Breast epithelium (tissue), 4 donors: Measurements from ENCODE around the gene PKM. TPM values are rescaled to one million over a fixed set of nuclear protein-coding genes. Genes with fewer than 3 reads are reported as not detected.

Experiments
- DNase-seq, 2 donors: peaks; one replicate each; pipeline ENCODE4 v3.0.0-alpha.2; 2019; ENCODE audit warnings: low spot score in 2 of 2
- H3K27ac ChIP-seq, 2 donors: fragments of 200-600 bp; sonication (generic) in 1 of 2; one replicate each; pipeline ENCODE4 v1.5.1; 2016 to 2019; ENCODE audit warnings: mild to moderate bottlenecking in 1 of 2
- H3K27me3 ChIP-seq, 2 donors: fragments of 200-600 bp; sonication (generic) in 1 of 2; one replicate each; pipeline versions ENCODE4 v1.5.1 to v1.6.0; 2017 to 2019; ENCODE audit warnings: control low read depth in 1 of 2, mild to moderate bottlenecking in 1 of 2
- H3K36me3 ChIP-seq: fragments of 200-600 bp; one replicate; pipeline ENCODE4 v1.5.1; 2019
- H3K4me1 ChIP-seq, 2 donors: fragments of 200-600 bp; sonication (generic); one replicate each; pipeline ENCODE4 v1.5.1; 2016 to 2019; ENCODE audit warnings: control low read depth in 1 of 2
- H3K4me3 ChIP-seq, 3 donors: fragments of 200-600 bp; sonication (generic); 1 replicate in 2 of 3; 2 replicates in 1 of 3; pipeline ENCODE4 v1.5.1; 2016 to 2019; ENCODE audit warnings: mild to moderate bottlenecking in 3 of 3, moderate library complexity in 2 of 3
- H3K9me3 ChIP-seq, 2 donors: fragments of 200-600 bp; sonication (generic) in 1 of 2; one replicate each; pipeline ENCODE4 v1.5.1; 2016 to 2019; ENCODE audit warnings: control low read depth in 1 of 2
- POLR2A ChIP-seq: fragments of 450-650 bp; IDR thresholded peaks from one replicate; pipeline ENCODE4 v1.6.1; 2016; ENCODE audit warnings: antibody characterized with exemption, mild to moderate bottlenecking, moderate library complexity
- POLR2AphosphoS5 ChIP-seq, 3 donors: sonication (generic); formaldehyde crosslinking; IDR thresholded peaks; one replicate each; pipeline ENCODE4 v1.6.1; 2017; ENCODE audit warnings: antibody characterized with exemption in 3 of 3
- intact Hi-C: fragments of 100-400 bp; cut with DNase I; formaldehyde crosslinking; loops from one replicate; pipeline ENCODE4 v1.15.1; 2023; ENCODE audit warnings: low total_unique reads
- total RNA-seq, 3 donors: library from RNA; depleted of rRNA; stranded (reverse); fragments of >200 nt; gene quantifications; one replicate each; pipeline ENCODE4 v1.1.0, GENCODE V29; 2016
- TF ChIP-seq, protein P1 (sequence below), 3 donors: fragments of 450-650 bp; IDR thresholded peaks; one replicate each; pipeline ENCODE4 v1.5.1; 2016 to 2017; ENCODE audit warnings: antibody characterized with exemption in 3 of 3, mild to moderate bottlenecking in 3 of 3, moderate library complexity in 3 of 3

PKM gene
- total RNA-seq, 3 donors from 2014 or later = 212 to 476 (median 367) TPM

DNA sequence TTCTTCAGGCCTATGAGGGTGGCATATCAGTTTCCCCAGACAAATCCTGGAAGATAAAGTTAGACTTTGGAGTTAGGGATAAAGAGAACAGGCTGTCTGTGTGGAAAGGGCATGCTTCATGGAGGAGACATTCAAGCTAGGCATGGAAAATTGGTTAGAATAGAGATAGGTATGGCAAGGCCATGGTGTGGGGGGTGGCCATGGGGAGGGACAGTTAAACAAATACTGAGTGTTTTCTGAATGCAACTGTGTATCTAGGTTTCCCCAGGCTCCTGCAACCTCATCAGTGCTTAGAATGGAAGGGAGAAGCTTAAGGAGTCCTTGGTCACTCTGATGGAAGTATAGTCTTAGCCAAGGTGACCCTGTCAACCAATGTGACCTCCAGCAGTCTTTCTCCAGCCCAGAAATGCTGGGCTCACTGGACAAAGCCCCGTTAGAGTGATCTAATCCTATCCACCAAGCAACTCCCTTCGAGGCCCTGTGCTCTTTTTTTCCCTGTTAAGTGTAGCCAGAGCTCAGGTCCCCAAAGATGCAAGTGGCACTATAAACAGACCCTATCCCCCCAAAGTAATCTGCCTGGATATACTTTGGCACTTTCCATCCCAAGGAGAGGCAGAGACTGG is 5.5 kb upstream of the PKM start:
- Histone ChIP-seq H3K4me3 (peak overlapping the region in 2 of 3 donors; percentile 25 to 52), H3K4me1 (peaks cover 4 to 8% of the 10 kb centered on the region in 2 donors), H3K9me3 (no peaks in the 10 kb centered on the region), H3K27me3 (no peaks in the 10 kb centered on the region), H3K36me3 (no peaks in the 10 kb centered on the region), H3K27ac (peak overlapping the region; percentile 80 to 88)
- intact Hi-C loops = loop anchor here (5.0 kb wide), 1 partner anchor 604 kb away; no protein-coding TSS in a partner anchor
- DNase-seq = no peak
- TF ChIP-seq POLR2A (no peak), POLR2AphosphoS5 (IDR thresholded peaks at IDR 0.05) (no peak)
- TF ChIP-seq, protein P1, sequence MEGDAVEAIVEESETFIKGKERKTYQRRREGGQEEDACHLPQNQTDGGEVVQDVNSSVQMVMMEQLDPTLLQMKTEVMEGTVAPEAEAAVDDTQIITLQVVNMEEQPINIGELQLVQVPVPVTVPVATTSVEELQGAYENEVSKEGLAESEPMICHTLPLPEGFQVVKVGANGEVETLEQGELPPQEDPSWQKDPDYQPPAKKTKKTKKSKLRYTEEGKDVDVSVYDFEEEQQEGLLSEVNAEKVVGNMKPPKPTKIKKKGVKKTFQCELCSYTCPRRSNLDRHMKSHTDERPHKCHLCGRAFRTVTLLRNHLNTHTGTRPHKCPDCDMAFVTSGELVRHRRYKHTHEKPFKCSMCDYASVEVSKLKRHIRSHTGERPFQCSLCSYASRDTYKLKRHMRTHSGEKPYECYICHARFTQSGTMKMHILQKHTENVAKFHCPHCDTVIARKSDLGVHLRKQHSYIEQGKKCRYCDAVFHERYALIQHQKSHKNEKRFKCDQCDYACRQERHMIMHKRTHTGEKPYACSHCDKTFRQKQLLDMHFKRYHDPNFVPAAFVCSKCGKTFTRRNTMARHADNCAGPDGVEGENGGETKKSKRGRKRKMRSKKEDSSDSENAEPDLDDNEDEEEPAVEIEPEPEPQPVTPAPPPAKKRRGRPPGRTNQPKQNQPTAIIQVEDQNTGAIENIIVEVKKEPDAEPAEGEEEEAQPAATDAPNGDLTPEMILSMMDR (IDR thresholded peaks at IDR 0.05) = no peak

DNA sequence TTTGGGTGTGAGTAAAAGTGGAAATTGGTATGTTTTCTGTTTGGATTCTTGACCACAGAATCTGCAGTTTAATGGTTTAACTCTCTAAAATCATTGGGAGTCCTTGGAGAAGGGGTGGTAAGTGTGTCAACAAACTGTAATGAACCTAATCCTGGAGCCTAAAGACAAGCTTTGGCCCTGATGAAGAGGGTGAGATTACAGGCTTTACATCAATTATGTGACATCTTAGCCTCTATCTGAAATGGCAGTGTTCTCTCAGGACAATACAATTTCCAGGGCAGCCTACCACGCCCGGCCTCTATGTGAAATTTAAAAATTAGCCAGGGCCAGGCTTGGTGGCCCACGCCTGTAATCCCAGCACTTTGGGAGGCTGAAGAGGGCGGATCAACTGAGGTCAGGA is 4.3 kb upstream of the PKM start:
- Histone ChIP-seq H3K27ac (no peak overlapping the region), H3K27me3 (no peaks in the 10 kb centered on the region), H3K4me1 (peaks cover 4 to 8% of the 10 kb centered on the region in 2 donors), H3K9me3 (no peaks in the 10 kb centered on the region), H3K36me3 (no peaks in the 10 kb centered on the region), H3K4me3 (no peak overlapping the region)
- no peak for DNase-seq
- intact Hi-C loops = loop anchor here (5.0 kb wide), 1 partner anchor 603 kb away; no protein-coding TSS in a partner anchor
- TF ChIP-seq POLR2A = no peak
- TF ChIP-seq, protein P1 (IDR thresholded peaks at IDR 0.05) = no peak
- no peak for TF ChIP-seq POLR2AphosphoS5 (IDR thresholded peaks at IDR 0.05)

DNA sequence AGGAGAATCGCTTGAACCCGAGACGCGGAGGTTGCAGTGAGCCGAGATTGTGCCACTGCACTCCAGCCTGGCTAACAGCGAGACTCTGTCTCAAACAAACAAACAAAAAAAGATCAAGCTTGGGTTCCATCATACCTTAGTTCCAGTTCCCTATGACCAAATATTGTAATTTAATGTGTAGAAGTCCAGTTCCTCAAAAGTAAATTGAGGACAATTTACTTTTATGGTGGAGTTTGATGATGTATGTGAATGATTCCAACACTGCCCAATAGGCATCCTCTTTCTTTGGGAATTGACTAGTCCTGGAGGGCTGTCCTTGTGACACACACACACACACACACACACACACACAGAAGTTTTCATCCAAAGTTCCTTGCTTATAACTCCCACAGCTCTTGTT is 2.8 kb upstream of the PKM start:
- H3K4me3 ChIP-seq = no peak overlapping the region
- H3K27me3 ChIP-seq = no peaks in the 10 kb centered on the region
- DNase-seq = no peak
- H3K36me3 ChIP-seq = no peaks in the 10 kb centered on the region
- H3K27ac ChIP-seq = no peak overlapping the region
- intact Hi-C loops = no loop called here
- TF ChIP-seq POLR2A = no peak
- TF ChIP-seq POLR2AphosphoS5 (IDR thresholded peaks at IDR 0.05) = no peak
- TF ChIP-seq, protein P1 (IDR thresholded peaks at IDR 0.05) = no peak
- H3K4me1 ChIP-seq = peaks cover 4 to 8% of the 10 kb centered on the region in 2 donors
- no peaks in the 10 kb centered on the region for H3K9me3 ChIP-seq

DNA sequence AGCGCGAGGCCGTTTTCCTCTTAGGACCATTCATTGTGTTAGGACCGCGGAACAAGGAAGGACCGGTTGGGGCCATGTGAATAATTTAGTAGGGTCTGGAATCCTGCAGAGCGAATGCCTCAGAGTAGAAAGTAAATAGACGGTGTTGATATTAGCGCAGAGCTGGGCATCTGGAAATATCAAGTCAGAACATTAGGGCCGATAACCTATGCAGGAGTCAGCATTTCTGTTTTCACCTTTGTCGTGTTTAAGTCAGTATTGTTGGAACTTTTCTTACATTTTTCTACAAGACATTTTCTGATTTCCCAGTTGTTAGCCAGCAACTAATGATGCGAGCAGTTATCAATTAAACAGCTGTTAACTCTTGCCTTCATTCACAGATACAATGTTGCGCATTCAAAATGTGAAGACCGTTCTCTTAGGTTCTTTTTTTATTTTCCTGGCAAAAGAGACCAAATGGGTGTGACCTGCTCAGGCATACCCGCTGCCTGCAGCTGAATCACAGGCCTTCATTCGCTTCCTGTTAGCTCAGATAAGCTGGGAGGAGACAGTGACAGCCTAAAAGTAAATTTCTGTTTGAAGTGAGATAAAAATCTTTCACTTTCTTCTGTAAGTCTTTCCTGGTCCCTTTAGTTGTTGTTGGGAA is 966 bp upstream of the PKM start:
- intact Hi-C loops = no loop called here
- no peaks in the 10 kb centered on the region for H3K36me3 ChIP-seq
- H3K27me3 ChIP-seq = no peaks in the 10 kb centered on the region
- peak overlapping the region; percentile 94 to 98 for H3K27ac ChIP-seq
- no peaks in the 10 kb centered on the region for H3K9me3 ChIP-seq
- no peak for DNase-seq
- TF ChIP-seq POLR2AphosphoS5 (IDR thresholded peaks at IDR 0.05) (no peak), POLR2A (no peak)
- TF ChIP-seq, protein P1 (IDR thresholded peaks at IDR 0.05) = no peak
- peaks cover 1 to 16% of the 10 kb centered on the region in 2 donors for H3K4me1 ChIP-seq
- H3K4me3 ChIP-seq = peak overlapping the region; percentile 80 to 92 (median 88)
